Epithelial cell of proximal tubule (primary cell): ENCODE data around the gene ECHS1. TPM values are rescaled to one million over a fixed set of nuclear protein-coding genes. Genes with fewer than 3 reads are reported as not detected.

Experiments used
- DNase-seq: peaks from one replicate; pipeline ENCODE4 v3.0.0-alpha.2; 2011; ENCODE audit warnings: low read depth
- H3K4me3 ChIP-seq: 2 replicates; pipeline ENCODE4 v1.5.1; 2011; ENCODE audit warnings: low read depth, mild to moderate bottlenecking, low read length
- total RNA-seq: library from RNA; depleted of rRNA; stranded (reverse); fragments of >200 nt; gene quantifications from 2 replicates; pipeline ENCODE4 v1.2.3, GENCODE V29; 2015
- TF ChIP-seq, protein P1 (sequence below): conservative IDR thresholded peaks from 2 replicates; pipeline ENCODE4 v1.5.1; 2012; ENCODE audit warnings: low read depth, mild to moderate bottlenecking, low read length

ECHS1 gene
- total RNA-seq, 1 donor from 2014 or later: 130 TPM

DNA sequence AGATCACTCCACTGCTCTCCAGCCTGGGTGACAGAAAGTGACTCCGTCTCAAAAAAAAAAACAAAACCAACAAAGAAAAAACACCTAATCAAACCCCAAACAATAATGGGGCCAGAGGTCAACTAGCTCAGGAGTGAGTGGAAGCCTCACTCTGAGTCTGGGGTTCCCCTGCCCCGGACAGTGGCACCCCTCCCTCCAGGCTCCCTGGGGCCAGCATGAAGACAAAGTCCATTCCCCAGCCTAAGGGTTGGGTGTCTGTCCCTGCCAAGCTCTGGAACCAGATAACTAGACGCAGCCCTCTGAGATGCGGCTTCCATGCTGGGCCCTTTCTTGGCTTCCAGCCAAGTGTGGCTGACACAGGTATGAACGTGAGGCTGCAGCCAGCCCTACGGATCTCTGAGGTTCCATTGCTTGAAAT lies 13.6 kb downstream of the ECHS1 start:
- TF ChIP-seq, protein P1, sequence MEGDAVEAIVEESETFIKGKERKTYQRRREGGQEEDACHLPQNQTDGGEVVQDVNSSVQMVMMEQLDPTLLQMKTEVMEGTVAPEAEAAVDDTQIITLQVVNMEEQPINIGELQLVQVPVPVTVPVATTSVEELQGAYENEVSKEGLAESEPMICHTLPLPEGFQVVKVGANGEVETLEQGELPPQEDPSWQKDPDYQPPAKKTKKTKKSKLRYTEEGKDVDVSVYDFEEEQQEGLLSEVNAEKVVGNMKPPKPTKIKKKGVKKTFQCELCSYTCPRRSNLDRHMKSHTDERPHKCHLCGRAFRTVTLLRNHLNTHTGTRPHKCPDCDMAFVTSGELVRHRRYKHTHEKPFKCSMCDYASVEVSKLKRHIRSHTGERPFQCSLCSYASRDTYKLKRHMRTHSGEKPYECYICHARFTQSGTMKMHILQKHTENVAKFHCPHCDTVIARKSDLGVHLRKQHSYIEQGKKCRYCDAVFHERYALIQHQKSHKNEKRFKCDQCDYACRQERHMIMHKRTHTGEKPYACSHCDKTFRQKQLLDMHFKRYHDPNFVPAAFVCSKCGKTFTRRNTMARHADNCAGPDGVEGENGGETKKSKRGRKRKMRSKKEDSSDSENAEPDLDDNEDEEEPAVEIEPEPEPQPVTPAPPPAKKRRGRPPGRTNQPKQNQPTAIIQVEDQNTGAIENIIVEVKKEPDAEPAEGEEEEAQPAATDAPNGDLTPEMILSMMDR: no peak
- DNase-seq: no peak
- no peak overlapping the region for H3K4me3 ChIP-seq

DNA sequence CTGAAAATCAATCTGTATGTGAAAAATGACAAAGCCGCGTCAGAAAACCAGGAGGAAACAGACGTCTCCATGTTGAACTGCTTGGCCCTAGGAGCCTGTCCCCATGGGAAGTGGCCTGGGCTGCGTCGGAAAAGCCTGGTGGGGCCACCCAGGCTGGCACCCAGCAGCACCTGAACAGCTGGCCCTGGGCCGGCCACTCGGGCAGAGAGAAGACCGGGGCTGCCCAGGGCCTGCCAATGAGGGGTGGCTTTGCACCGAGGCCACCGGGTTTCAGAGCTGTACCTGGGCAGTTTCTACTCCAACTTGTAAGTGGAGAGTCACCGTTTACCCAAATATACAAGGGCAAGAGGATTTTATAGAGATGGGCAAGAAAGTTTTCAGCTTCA lies 14.2 kb downstream of the ECHS1 start:
- TF ChIP-seq, protein P1: no peak
- DNase-seq: no peak
- H3K4me3 ChIP-seq: no peak overlapping the region

DNA sequence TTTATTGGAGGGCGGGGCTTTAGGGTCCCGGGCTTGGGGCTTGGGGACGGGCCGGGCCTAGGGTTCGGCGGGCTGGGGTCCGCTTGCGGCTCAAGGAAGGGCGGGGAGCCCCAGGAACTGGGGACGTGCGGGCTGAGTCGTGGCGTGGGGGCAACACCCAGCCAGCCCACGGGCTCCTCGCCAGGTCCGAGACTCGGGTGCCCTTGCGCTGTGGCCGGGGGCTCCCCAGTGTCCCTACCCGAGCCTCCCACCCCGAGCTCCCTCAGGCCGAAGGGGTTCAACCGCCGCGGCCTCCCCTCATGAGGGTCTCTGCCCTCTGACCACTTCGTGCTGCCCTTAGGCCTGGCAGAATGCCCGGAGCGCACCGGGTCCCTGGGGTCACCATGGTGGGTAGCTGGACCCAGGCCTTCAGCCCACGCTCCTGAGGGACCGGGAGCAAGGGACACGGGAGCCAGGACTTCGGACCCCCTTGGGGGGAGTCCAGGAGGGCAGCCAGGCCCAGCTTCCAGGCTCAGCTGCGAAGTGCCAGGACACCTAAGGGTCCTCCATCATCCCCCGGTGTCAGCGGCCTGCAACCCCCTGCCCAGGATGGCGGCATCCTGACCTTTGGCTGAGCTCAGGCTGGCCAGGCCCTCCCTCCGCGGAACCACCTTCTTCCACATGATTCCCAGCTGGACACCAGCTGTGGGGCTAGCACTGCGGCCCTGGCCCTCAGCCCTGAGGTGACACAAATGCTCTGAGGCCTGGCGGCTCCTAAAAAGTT lies 14.8 kb downstream of the ECHS1 start:
- DNase-seq: no peak
- no peak overlapping the region for H3K4me3 ChIP-seq
- TF ChIP-seq, protein P1: no peak

DNA sequence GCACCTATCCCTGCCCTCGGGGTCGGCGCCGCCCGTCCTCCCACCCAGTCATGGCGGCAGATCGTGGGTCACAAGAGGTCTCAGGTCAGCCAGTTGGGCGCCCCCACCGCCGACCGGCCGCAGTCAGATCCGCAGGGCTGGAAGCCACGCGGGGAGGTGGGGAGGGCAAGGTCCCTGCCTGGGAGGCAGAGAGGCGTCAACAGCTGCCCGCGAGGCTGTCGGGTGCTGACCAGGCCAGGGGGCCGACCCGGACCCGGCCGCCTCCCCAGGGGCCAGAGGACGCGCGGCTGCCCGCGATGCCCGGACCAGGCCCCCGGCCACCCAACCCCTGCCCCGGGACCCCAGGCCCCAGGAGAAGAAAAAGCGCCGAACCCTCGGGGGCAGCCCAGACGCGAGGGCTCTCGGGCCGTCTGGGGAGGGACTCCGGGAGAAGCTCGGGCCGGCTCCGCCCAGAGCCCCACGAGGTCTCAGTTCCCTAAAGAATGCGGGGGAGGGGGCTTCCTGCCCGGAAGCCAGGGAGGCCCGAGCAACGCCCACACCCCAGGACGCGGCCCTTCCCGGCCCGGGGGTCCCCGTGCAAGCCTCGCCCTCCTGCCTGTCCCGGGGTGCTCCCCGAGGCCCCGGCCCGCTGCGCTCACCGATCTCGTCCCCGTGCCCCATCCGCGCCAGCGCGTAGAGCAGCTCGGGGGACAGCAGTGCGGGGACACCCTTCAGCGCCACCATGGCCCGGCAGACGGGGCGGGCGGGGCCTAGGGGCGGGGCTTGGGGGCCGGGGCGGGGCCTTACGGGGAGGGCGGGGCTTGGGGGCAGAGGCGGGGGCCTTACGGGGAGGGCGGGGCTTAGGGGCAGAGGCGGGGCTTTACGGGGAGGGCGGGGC lies 15.6 kb downstream of the ECHS1 start, which contains the start of gene FUOM:
FUOM (minus strand) TSS at position 735 of the 877 bp plus-strand sequence; CDS start at position 723, 12 bp downstream.
- H3K4me3 ChIP-seq: peak within 1 kb of the TSS; percentile 68
- no peak for DNase-seq
- TF ChIP-seq, protein P1: no peak

DNA sequence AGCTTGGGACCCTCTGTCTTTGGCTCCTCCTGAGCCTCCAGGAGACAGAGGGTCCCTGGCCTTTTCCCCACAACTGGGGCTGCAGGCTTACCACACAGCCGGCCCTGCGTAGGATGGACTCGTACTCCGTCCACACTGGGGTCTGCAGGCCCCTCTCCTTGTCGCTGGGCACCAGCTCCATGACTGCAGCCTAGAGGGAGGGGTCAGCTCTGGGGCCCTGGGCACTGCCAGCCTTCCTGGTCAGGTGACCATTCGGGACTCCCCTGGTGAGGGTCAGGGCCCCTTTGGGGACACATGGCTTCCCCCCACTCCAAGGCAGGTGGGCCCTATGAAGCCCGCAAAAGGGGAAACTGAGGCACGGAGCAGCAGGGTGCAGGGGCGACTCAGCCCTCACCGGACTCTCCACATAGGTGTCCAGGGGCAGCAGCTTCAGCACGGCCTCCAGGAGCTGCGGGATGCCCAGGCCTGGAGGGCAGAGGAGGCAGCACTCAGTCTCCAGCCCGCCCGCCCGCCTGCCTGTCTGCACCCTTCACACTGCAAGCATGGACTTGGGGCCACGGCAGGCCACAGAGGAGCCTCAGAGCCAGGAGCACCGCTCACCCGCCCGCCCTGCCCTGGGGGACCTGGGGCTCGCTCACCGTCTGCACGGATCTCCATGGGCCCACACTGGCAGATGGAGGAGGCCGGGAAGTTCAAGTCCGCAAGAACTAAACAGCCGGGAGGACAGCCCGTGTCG lies 16.4 kb downstream of the ECHS1 start:
- TF ChIP-seq, protein P1: no peak

DNA sequence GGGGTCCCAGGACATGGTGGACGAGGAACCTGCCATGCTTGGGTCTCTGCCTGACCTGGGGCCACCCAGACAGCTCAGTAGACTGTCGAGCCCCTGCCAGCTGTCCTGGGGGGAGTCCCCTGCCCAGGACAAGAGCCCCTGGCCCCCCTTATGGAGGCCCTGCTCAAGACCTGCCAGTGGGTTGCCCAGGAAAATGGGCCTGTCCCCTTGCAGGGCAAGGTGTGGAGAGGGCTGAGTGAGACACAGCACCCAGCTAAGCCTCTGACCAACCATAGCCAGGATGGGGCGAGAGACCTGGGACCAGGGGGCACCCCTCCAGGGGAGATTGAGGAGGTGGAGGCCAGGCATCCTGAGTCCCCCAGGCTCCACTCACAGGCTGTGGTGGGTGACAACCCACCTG lies 17.2 kb downstream of the ECHS1 start:
- DNase-seq: no peak
- TF ChIP-seq, protein P1: no peak
- H3K4me3 ChIP-seq: no peak overlapping the region

More for the DNA sequence above, 16.4 kb downstream of the ECHS1 start:
- peak overlapping the region; percentile 68 for H3K4me3 ChIP-seq
- DNase-seq: no peak
